Fibroblast of the aortic adventitia (primary cell): ENCODE data around the gene GRAMD1A. TPM values are rescaled to one million over a fixed set of nuclear protein-coding genes. Genes with fewer than 3 reads are reported as not detected.
"Not testable (repeated sequence)": the region's sequence is repeated elsewhere in the genome, so short reads cannot be mapped to it uniquely, and the experiment has no call there.

Experiments used
- DNase-seq: peaks from one replicate; pipeline ENCODE4 v3.0.0-alpha.2; 2010; ENCODE audit warnings: low read depth
- H3K4me3 ChIP-seq: 2 replicates; pipeline ENCODE4 v1.5.1; 2011; ENCODE audit warnings: low read depth, mild to moderate bottlenecking, control low read depth, low read length, moderate library complexity
- total RNA-seq: library from RNA; depleted of rRNA; stranded (reverse); fragments of >200 nt; gene quantifications from 2 replicates; pipeline ENCODE4 v1.2.3, GENCODE V29; 2012; ENCODE audit warnings: low replicate concordance
- TF ChIP-seq, protein P1 (sequence below): IDR thresholded peaks from 2 replicates; pipeline ENCODE4 v1.5.1; 2011; ENCODE audit warnings: mild to moderate bottlenecking, low read length, control low read depth, inconsistent platforms; ENCODE audit not compliant: insufficient read depth

GRAMD1A gene
- total RNA-seq, 1 donor, result 25.1 TPM

DNA sequence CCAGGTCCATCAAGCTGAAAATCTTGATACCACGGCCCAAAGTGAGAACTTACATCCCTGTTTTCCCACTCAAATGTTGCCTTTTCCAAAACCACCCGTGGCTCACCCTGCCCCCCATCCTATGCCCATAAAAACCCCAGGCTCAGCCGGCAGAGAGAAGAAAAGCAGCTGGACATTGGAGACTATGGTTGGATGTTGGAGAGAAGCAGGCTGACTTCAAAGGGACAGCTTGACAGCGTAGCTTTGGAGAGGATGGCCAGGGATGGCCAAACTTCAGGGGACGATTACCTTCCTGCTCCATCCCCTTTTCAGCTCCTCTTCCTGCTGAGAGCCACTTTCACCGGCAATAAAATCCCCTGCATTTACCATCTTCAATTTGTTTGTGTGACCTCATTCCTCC is 32.6 kb upstream of the GRAMD1A start:
- DNase-seq, result no peak
- no peak overlapping the region for H3K4me3 ChIP-seq

DNA sequence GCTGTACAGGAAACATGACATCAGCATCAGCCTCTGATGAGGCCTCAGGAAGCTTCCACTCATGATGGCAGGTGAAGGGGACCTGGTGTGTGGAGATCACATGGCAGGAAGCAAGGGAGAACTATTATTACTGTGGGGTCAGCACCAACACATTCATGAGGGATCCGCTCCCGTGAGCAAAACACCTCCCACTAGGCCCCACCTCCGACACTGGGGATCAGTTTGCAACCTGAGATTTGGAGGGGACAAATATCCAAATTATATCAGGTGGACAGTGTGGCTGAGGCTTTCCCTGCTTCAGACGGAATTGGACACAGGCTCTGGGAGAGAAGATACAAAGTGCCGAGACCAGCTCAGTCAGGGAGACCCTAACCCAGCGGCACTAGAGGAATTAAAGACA is 30.4 kb upstream of the GRAMD1A start:
- no peak for DNase-seq
- no peak overlapping the region for H3K4me3 ChIP-seq
- TF ChIP-seq, protein P1, sequence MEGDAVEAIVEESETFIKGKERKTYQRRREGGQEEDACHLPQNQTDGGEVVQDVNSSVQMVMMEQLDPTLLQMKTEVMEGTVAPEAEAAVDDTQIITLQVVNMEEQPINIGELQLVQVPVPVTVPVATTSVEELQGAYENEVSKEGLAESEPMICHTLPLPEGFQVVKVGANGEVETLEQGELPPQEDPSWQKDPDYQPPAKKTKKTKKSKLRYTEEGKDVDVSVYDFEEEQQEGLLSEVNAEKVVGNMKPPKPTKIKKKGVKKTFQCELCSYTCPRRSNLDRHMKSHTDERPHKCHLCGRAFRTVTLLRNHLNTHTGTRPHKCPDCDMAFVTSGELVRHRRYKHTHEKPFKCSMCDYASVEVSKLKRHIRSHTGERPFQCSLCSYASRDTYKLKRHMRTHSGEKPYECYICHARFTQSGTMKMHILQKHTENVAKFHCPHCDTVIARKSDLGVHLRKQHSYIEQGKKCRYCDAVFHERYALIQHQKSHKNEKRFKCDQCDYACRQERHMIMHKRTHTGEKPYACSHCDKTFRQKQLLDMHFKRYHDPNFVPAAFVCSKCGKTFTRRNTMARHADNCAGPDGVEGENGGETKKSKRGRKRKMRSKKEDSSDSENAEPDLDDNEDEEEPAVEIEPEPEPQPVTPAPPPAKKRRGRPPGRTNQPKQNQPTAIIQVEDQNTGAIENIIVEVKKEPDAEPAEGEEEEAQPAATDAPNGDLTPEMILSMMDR, result no peak

More for the DNA sequence above, 32.6 kb upstream of the GRAMD1A start:
- TF ChIP-seq, protein P1, result no peak

DNA sequence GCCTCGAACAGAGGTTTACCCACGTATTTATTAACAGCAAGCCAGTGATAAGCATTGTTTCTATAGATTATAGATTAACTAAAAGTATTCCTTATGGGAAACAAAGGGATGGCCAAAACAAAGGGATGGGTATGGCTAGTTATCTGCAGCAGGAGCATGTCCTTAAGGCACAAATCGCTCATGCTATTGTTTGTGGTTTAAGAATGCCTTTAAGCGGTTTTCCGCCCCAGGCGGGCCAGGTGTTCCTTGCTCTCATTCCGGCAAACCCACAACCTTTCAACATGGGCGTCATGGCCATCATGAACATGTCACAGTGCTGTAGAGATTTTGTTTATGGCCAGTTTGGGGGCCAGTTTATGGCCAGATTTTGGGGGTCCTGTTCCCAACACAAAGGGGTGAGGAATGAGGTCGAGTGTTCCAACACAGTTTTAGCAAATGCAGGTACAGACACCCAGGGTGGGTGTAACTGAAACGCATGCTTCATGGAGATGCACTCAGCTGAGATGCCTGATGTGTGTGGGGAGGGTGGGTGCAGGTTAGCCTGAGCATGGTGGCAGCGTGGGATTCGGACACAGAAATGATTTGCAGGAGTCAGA is 29.8 kb upstream of the GRAMD1A start:
- not testable (repeated sequence) for H3K4me3 ChIP-seq, DNase-seq

DNA sequence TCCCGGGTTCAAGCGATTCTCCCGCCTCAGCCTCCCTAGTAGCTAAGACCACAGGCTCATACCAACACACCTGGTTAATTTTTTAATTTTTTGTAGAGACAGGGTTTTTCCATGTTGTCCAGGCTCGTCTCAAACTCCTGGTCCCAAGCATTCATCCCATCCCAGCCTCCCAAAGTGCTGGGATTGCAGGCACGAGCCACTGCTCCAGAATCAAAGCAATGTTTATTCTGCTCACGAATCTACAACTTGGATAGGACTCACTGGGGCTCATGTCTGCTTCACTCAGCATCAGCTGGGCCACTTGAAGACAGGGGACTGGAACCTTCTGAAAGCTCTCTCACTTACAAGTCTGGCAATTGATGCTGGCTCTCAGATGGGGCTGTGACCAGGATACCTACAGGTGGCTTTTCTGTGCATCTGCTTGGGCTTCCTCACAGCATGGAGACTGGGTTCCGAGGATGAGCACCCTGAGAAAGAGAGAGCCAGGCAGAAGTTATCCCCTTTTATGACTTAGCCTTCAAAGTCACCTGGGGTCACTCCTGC is 27.9 kb upstream of the GRAMD1A start:
- no peak overlapping the region for H3K4me3 ChIP-seq
- TF ChIP-seq, protein P1, result no peak
- DNase-seq, result no peak

DNA sequence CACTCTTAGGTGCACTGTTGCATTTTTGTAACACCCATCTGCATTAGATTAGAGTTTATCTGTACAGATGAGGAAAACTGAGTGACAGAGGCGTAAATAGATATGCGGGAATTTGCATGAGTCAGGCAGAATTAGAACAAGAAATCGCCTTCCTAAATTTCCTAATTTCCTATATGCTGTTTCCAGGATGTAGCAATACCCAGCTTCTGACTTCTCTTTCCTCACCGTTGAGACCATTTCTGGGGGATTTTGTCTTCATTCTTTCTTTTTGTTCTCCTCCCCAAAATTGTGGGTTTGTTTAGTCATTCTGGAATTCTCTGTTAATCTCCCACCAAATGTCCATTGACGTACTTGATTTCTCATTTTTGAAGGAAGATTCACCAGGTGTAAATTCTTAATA is 25.5 kb upstream of the GRAMD1A start:
- no peak overlapping the region for H3K4me3 ChIP-seq
- TF ChIP-seq, protein P1, result no peak
- peak; percentile 52 for DNase-seq

DNA sequence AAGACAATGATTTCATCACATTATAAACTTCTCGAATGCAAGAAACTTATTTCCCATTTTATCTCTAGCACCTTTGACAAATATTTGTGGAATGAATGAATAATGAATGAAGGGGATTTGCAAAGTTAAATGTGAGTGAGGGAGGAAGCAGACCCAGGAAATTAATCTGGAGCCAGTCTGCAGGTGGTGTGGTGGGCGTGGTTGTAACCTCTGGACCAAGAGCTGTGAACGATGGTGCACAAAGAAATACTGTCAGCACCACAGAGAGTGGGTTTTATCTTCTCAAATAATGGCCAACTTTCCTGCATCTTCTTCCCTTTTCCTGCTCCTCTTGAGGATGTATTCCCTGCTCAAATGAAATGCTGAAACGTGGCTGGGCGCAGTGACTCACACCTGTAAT is 25.1 kb upstream of the GRAMD1A start:
- no peak for DNase-seq
- H3K4me3 ChIP-seq, result no peak overlapping the region
- TF ChIP-seq, protein P1, result no peak

DNA sequence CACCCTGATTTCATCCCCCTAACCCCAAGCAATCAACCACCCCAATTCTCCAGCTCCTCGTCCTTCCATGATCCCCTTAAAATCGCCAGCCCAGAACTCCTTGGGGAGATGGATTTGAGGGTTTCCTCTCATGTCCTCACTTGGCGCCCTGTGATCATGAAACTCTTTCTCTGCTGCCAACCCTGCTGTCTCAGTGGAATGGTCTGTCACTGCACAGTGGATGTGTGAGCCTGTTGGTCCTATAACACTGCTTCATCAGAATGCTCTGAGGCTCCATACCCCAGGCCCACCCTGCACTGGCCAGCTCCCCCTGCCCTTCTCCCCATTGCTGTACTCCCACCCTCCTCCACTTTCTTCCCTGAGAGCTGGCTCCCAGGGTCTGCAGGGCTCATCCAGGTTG is 23.5 kb upstream of the GRAMD1A start:
- no peak overlapping the region for H3K4me3 ChIP-seq
- no peak for DNase-seq
- TF ChIP-seq, protein P1, result no peak
